ENCODE results near the gene HSPBP1. TPM values are rescaled to one million over a fixed set of nuclear protein-coding genes. Genes with fewer than 3 reads are reported as not detected.
"Not testable (repeated sequence)": the region's sequence is repeated elsewhere in the genome, so short reads cannot be mapped to it uniquely, and the experiment has no call there.

HSPBP1 gene
- total RNA-seq, 1 donor from 2014 or later: 23.4 TPM

DNA sequence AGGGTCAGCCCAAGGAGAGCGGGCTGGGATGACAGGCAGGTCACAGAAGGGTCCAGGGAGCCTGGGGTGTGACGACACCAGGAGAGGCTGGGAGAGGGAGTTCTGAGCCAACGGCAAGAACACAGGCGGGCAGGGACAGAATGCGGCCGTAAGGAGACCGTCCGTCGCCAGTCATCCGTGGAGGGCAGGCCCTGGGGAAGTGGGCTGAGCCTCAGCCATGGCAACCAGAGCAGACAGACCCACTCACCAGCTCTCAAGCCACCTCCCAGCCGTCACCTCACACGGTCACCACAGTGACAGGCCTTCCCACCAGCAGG lies 47.7 kb downstream of the HSPBP1 start:
- DNase-seq: no peak

DNA sequence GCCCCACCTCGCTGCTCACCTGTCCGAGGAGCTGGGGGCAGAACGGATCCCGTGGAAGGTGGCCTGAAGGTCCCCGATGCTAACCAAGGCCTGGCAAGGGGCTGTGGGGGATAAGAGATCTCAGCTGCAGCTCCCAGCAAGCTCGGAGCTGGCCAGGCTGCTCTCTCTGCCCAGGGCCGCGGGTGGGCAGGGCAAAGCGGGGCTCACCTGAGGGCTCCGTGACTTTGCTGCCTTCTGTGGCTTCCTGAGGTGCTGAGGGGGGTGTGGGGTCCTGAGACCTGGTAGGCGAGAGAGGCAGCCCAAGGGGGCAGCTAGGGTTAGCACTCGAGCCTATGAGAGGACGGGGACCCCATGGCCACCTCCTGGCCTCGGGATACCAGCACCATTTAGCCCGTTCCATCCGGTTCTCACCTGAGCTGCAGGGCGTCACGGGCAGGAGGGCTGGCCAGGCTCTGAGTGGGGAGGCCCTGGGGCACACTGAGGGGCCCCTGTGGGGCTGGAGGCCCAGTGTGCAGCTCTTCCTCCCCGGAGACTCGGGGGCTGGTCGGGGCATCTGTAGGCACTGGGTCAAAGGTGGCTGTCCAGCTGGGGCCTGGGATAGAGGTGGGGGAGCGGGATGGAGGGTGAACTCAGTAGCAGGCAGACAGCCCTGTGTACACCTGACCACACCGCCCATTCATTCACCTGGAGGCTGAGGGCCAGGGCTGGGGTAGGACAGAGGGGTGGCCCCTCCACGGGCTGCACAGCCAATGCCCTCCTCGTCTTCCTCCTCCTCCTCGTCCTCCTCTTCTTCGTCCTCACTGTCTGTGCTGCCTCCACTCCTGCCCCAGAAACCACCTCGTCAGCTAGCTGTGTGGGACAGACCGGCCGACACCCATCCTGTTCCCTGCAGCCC lies 48.3 kb downstream of the HSPBP1 start:
- no peak for DNase-seq

DNA sequence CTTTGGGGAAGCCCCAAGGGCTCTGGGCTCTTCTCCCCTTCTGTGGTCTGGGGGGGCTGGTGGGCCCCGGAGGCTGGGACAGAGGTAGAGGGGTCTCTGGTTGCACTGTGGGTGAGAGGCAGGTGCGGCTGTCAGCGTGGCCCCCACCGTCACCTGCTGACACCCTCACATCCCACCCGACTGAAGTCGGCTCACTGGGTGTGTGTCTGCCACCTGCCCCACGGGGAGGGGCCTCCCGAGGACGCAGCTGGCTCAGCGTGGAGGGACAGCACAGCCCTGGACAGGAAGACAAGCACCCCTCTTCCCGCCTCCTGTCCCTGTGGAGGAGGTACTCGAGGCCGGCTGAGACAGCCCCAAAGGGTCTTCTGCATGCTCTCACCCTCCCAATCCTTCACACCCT lies 49.1 kb downstream of the HSPBP1 start:
- DNase-seq: no peak

DNA sequence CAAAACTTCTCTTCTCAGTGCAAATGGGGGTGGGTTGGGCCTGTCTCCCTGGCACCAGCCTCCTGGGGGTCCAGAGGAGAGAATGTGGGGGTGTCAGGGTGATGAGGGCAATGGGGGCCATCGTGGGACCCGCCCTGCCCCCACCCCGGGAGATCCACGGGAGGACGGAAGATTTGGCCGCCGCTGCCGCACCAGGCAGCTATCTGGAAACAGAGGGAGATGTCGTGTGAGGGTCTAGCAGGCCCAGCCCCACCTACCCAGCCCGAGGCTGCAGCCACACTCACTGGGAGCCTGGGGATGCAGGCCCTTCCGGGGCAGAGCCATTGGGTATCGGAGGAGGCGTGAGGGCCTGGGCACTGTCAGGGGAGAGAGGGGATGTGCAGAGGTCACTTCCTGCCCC lies 49.6 kb downstream of the HSPBP1 start:
- DNase-seq: no peak

DNA sequence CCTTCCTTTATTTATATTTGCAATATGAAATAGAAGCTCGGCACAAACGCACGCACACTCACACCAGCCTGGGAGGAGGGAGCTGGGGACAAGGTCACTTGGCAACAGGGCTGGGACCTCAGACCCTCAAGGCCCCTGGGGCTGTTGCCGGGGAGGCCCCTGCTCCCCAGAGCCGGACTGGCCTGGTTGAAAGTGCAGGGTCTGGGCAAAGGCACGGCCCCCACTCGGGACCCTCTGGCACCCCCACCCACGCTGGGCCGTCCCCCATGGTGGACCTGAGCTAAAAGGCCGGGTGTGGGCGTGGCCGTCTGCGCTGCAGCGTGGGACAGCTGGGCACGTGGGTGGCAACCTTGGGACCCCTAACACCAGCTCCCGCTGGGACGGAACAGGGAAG lies 50.1 kb downstream of the HSPBP1 start:
- no peak for DNase-seq

DNA sequence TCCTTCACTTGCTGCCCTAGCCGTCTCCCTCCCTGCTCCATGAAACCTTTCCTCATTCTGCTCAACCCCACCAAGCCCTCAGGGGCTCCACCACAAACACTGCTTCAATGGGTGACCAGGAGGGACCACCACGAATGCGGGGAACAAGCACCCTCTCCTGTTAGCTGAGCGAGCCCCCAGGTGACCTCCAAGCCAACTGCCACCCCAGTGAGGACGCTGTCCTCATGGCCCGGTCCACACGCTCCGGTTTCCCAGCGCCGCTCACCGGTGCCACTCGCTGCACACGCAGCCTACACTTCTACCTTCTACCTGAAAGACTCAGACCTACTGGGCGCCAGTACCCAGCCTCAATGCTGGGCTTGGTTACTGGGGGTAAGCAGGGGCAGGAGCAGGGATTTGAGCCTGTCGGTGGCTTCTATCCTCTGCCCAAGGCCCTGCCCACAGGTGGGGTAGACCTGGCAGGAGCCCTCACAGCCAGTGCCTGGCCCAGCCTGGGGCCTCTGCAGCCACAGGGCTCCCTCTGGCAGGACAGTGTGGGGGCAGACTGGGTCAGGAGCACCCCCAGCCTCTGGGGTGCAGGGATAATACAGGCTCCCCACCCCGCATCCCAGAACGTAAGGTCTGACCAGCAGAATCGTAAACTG lies 50.6 kb downstream of the HSPBP1 start:
- DNase-seq: no peak

DNA sequence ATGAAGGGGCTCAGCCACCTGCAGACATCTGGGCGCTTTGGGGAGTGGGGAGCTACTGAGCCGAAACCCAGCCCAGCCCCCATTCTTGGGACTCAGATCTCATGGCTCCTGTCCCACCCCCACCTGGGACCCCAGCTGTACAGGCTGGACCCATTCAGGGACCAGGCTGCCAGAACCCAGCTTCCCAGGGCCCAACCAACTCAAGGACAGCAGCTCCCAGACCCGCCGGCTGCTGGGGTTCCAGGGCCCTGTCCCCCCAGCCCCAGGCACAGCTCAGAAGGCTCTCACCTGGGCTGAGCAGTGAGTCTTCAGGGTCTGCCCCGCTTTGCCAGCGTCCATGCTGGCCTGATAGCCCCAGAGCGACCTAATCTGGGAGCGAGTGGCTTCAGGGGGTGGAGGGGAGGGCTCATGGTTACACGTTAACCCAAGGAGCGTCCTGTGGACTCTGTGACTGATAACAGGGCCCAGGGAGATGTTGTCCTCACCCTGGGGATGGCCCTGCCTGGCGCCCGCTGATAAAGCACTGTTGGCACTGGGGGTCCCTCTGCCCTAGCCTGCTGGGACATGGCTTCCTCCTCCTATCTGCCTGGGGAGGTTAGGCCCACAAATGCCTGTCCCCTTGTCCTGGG lies 51.4 kb downstream of the HSPBP1 start, which contains the start of gene TMEM86B:
Gene TMEM86B (minus strand): TSS at position 361 of the 629 bp plus-strand sequence. CDS start 22 bp downstream, at position 339.
- DNase-seq: no peak

DNA sequence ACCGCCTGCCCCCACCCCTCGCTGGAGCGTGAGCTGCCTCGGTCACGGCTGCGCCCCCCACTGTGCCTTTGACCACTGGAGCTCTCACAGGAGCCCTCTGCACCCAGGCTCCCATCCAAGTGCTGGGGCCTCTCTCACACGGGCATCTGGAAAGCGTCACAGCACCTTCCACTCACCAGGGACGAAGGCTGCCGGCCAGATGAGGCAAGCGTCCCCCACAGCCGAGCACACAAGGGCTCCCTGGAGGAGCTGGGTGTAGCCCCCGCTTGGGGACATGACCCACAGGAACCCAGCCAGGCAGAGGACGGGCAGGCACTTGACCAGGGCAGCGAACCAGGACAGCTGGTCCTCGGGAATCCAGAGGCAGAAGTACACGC lies 51.9 kb downstream of the HSPBP1 start:
- DNase-seq: no peak

DNA sequence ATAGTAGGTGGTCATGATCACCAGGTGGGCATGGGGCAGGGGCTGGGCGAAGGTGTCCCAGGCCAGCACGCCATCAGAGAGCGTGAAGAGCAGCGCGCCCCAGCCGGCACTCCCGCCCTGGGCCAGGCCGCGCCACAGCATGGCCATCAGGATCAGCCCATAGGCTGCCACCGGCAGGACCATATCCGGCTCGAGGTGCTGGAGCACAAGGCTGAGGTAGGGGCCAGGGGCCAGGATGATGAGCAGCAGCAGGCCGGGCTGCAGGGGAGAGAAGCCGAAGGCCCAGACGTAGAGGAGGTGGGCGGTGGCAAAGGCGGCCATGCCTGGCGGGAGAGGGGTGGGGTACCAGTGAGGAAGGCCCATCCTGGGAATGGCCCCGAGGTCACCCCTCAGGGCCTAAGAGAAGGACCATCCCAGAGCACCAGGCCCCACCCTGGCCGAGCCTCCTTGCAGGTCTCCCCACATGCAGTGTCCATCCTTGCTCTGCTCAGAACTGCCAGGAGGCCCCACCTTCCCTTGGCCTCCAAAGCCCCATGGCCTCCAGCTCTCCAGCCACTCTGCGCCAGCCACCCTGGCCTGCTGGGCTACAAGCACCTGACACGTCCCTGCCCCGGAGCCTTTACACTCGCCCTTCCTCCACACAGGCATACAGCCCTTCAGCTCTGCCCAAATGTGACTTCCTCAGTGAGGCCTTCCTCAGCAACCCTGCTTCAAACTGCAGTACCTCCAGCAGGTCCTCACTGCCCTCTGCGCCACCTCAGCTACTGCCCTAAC lies 52.5 kb downstream of the HSPBP1 start:
- no peak for DNase-seq

DNA sequence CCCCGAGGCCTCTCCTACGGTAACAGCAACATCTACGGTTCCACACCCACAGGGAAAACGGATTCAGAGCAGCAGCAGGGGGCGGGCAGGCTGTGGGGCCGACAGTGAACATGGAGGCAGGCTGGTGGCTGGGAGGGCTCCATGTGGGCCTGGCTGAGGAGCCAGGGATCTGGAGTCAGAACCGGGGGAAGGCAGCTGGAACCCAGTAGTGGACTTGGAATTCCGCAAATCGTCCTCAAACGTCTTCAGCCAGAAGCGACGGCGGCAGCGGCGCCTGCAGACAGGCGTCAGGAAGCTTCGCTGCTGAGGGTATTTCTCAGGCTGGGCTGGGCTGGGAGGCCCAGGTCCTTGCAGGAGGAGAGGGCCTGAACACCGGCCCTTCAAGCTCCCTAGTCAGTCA lies 53.1 kb downstream of the HSPBP1 start:
- no peak for DNase-seq

DNA sequence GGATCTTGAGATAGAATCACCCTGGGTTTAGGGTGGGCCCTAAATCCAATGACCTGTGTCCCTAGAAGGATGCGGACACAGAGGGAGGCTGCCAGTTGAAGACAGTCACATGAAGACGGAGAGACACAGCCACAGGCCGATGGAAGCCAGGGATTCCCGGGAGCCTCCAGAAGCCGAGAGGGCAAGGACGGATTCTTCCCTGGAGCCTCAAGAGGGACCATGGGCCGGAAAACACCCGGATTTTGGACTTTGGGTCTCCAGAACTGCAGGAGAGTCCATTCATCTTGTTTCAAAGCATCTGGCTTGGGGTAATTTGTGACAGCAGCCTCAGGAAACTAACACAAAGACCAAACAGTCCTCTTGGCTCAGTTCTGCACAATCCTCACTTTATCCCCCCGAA lies 53.6 kb downstream of the HSPBP1 start:
- no peak for DNase-seq

DNA sequence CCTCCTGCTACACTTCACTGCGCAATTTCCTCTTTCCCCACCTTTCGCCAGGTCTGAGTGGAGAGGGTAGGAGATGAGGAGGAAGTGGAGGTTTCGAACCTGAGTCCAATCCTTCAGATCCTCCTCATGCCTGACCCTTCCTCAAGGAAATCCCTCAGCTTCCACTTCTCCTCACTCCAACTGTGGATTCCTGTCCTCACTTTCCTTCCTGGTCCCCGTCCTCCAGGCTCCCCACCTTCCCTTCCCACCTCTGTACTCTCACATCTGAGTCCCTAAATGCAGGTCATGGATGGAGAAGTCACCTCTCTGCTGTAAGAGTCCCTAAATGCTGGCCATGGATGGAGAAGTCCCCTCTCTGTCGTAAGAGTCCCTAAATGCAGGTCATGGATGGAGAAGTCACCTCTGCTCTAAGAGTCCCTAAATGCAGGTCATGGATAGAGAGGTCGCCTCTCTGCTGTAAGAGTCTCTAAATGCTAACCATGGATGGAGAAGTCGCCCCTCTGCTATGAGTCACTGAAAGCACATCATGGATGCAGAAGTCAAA lies 54.4 kb downstream of the HSPBP1 start:
- DNase-seq: no peak

DNA sequence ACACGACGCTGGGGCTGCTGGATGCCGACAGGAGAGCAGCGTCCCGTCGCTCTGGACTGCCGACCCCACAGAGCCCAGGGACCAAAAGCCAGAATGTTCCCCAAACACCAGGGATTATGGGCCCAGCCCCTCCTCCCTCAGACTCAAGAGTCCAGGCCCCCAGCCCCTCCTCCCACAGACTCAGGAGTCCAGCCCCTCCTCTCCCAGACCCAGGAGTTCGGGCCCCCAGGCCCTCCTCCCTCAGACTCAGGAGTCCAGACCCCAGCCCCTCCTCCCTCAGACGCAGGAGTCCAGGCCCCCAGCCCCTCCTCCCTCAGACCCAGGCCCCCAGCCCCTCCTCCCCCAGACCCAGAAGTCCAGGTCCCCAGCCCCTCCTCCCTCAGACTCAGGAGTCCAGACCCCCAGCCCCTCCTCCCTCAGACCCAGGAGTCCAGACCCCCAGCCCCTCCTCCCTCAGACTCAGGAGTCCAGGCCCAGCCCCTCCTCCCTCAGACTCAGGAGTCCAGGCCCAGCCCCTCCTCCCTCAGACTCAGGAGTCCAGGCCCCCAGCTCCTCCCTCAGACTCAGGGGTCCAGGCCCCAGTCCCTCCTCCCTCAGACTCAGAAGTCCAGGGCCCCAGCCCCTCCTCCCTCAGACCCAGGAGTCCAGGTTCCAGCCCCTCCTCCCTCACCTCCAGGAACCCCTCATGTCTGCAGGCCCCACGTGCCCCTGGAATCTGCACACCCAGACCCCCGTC lies 55.1 kb downstream of the HSPBP1 start:
- DNase-seq: not testable (repeated sequence)

DNA sequence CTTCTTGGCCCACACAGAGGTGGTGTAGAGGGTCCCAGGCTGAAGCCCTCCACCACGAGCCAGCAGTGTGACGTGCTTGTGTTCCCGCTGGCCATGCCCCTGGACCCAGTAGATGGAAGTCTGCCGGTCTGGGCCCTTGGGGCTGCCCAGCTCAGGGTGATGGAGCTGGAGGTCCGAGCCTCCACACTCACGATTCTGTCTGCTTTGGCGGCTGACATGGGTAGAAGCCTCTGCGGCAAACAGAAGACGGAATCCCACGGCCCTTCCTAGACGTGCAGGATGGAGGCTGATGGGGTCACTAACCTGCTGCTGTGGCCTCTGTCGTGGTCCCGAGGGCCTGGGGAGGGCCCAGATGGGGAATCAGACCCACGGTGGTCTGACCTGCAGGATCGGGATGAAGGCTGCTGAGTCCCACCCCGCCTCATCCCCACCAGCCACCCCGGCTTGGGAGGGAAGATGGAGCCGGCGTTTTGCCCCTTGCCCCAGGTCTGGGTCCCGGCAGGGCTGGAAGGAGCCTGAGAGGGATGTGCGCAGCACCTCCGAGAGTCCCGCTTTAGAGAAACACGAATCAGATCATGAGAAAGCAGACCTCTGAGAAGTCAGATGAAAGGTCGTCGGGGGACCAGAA lies 55.8 kb downstream of the HSPBP1 start:
- DNase-seq: no peak

DNA sequence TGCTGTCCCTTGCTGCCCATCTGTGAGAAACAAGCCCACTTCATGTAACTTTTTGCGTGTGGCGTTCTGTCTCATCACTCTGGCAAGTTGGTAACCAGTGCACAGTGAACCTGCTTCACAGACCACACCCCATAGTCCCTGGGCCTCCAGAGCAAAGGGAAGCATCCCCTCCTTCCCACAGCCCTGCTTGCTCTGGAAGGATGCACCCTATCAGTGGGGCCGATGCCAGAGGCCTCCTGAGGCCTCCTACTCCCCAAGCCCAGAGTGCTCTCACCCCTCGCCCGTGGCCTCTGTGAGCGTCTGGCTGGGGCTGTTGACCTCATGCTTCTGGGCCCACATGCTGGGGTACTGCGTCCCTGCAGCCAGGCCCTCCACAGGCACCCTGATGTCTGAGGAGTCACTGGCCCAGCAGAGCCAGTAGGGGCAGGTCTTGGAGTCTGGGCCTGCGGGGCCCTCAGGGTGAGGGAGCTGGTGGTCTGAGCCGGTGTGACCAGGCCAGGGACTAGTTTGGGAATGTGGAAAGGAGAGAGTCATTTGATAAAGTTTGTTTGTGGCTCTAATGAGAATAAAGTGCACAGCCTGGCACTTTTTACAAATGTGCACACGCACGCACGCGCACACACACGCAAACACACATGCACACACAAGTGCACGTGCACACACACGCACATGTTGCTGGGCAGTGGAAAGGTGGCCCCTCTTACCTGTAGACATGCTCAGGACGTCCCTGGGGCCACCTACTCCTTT lies 56.4 kb downstream of the HSPBP1 start:
- no peak for DNase-seq

DNA sequence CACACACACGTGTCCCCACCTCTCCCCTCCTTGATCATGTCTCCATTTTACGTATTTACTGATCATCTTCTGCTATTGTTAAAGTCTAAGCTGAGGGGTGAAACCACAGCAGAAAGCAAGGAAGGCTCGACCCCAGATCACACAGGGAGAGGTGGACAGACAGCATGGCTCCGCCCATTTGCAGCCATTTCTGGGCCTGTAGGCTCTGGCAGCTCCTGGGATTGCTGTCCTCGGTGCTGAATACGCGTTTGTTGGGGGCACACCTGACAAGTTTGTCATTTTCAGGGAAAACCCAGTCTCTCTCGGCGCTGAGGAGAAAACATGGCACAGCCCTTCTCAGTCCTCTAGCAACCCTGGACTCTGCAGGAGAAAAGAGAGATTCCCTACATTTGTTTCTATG lies 59.4 kb downstream of the HSPBP1 start:
- no peak for DNase-seq

DNA sequence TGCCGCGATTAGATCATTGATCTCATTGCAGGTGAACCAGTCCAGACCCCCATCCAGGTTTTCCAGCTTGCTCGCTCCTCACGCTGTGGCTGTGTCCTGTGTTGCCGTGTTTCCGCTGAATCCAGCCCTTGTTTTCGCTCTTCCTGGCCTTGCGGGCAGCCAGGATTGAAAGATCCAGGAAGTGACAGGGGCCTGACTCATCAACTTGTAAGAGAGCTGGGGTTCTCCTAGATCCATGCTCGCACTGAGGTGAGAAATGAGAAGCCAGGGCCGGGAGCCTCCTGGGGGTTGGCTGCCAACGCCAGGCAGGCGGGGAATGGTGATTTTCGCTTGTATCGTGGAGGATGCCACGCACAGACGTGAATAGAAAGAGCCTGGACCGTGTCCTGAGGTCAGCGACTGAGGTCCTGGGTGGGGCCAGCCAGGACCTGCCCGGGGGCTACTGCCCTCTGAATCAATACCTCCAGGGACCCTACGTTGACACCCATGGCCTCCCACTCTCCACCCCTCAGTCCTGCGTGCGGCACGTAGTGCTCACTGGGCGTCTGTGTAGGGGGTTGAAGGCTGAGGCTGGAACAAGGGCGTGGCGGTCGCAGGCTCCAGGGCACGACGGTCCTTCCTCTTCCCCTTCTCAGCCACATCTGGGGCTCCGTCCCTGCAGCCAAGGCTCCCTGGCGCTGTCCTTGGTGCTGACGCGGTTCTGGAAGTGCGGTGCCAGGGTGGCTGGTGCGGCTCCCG lies 63.3 kb downstream of the HSPBP1 start:
- peak; percentile 84 for DNase-seq

DNA sequence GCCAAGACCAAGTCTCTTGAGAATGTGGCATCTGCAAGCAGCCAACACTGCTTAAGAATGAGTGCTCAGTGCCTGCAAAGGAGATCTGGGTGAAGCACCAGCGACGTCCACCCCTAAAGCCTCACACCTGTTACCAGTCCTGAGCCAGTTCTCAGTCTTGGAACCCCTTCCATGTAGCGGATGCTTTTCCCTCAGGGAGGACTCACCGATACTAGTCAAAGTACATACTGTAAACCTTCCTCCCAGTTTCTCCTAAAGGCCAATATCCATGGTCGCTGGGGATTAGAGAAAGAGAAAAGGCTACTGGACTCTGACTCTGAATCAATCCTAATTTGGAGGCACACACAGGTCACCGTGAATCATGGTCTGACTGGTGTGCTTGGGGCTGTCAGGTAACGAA lies 66.4 kb downstream of the HSPBP1 start:
- DNase-seq: no peak

DNA sequence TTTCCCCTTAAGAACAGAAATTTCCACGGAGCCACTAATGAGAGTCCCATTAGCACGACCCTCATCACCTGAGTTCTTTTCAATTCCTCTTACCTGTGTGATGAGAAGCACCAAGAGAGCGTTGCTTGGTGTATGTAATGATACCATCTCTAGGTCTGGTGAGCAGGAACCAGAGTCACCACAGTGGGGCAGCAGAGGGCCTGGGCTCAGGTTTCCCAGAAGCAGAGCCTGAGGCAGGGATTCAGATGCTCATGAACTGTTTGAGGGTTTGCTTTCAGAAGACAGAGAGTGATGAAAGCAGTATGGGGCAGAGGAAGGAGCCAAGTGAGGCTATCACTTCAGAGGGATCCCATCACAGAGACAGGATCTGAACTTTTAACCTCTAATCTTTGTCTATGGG lies 67.5 kb downstream of the HSPBP1 start:
- no peak for DNase-seq

All from occipital lobe (tissue), 2 donors.